Hepatic stellate cell (primary cell): ENCODE measurements around the gene G2E3.
A peak's percentile ranks its signal among the peaks of the same experiment; 100 is the strongest.
"Not testable (repeated sequence)": the region's sequence is repeated elsewhere in the genome, so short reads cannot be mapped to it uniquely, and the experiment has no call there.

Experiments
- DNase-seq: peaks from one replicate; pipeline ENCODE4 v3.0.0; 2011; ENCODE audit warnings: low spot score

Gene G2E3

GRCh38 chr14:30603402-30603801, 44.4 kb downstream of the G2E3 start:
- no peak for DNase-seq

GRCh38 chr14:30604696-30605095, 45.7 kb downstream of the G2E3 start:
- not testable (repeated sequence) for DNase-seq

GRCh38 chr14:30607156-30607780, 48.3 kb downstream of the G2E3 start:
- no peak for DNase-seq

DNA sequence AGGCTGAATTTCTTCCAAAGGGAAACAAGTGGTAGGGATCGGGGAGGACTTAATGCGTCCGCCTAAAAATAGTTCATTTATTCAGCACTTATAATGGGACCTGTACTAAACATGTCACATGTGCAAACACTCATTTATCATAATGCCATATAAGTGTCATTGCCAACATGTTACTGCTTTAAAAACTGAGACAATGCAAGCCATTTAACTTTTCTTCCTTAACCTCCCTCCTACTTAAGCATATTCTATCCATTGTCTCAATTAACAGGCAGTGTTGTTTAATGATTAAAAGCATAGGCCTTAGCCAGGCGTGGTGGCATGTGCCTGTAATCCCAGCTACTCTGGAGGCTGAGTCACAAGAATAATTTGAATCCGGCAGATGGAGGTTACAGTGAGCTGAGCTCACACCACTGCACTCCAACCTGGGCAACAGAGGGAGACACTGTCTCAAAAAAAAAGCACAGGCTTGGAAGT, 49.6 kb downstream of the G2E3 start:
- DNase-seq, result no peak

DNA sequence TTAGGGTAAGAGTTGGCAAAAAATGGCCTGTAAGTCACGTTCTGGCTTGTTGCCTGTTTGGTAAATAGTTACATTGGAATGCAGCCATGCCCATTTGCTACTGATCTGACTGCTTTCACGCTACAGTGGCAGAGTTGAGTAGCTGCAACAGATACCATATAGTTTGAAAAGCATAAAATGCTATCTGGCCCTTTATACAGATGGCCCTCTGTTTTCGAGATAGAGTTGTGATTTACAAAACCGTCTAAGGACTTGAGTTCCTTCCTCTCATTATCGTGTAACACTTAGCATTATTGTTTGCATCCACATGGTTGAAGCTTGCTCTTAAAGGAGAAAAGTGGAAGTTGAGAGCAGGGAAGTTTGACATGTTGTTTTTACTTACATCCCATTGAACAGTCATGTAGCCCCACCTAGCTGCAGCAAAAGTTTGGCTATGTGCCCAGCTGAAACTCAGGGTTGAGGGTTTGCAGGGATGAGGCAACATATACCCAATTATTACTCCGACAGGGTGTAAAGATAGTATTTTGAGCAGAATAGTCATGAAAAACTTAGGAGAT, 51.9 kb downstream of the G2E3 start:
- peak; percentile 11 for DNase-seq

DNA sequence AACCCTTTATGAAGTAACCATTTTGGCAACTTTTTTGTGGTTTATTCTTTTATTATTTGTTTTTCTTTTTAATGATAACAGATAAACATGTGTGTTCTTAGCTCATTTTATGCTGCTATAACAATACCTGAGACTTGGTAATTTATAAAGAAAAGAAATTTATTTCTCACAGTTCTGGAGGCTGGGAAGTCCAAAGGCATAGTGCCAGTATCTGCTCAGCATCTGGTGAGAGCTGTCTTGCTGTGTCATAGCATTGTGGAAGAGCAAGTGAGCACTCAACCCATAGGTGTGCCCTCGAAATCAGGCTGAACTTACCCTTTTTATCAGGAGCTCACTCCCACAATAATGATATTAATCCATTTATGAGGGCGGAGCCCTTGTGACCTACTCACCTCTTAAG, 55.2 kb downstream of the G2E3 start:
- no peak for DNase-seq

- DNase-seq, result peak; percentile 27
Measured at GRCh38 chr14:30620178-30620577, 61.2 kb downstream of the G2E3 start.

DNA sequence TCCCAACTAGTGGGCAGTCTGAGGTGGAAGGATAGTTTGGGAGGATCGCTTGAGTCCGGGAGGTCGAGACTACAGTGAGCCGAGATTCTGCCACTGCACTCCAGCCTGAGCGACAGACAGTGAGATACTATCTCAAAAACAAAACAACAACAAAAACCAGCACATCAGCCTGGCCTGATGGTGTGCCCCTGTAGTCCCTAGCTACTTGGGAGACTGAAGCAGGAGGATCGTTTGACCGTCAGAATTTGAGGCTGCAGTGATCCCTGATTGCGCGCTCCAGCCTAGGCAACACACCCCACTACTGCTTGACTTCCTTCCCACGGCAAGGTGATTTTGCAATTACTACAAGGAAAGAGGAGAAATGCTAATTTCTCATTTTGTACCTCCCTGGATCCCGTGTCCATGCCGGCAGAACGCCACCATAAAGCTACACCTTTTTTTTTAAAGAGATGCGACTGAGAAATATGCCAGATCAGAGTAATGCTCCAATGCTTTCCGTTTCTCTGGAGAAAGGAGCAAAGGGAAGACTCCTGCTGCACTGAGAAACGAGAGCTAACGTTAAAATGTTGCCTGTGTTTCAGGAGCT, 62.5 kb downstream of the G2E3 start:
- peak; percentile 6 for DNase-seq

GRCh38 chr14:30621940-30622830, 63.2 kb downstream of the G2E3 start, which contains the start of gene SCFD1:
SCFD1 (plus strand) TSS chr14:30622319; CDS start chr14:30622339, 20 bp downstream.
- DNase-seq, result peak; percentile 78

- DNase-seq, result no peak
Measured at GRCh38 chr14:30623412-30624131, 64.6 kb downstream of the G2E3 start.

- DNase-seq, result no peak
Measured at GRCh38 chr14:30624132-30624423, 65.1 kb downstream of the G2E3 start.

DNA sequence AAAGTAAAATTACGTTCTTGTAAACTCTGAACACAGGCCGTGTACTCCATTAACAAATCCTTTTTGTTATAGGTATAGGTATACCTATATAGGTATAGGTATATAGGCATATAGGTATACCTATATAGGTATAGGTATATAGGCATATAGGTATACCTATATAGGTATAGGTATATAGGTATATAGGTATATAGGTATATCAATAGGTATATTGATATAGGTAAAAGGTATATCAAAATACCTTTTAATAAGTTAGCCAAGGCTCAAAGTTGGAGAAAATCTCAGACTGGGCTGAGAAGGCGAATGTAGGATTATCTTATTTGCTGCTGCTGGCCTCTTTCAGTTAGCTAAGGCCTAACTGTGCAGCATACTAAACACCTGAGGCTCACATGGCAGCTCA, 66.6 kb downstream of the G2E3 start:
- no peak for DNase-seq

DNA sequence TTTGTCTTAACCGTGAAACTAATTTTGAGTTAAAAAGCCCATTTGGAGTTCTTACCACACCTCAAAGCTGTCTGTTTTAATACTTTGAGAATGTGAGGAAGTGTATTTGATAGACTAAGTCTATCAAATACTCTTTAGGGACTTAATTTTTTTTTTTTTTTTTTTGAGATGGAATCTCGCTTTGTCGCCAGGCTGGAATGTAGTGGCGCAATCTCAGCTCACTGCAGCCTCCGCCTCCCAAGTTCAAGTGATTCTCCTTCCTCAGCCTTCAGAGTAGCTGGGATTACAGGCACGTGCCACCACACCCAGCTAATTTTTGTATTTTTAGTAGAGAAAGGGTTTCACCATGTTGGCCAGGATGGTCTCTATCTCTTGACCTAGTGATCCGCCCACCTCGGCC, 70.5 kb downstream of the G2E3 start:
- not testable (repeated sequence) for DNase-seq

DNA sequence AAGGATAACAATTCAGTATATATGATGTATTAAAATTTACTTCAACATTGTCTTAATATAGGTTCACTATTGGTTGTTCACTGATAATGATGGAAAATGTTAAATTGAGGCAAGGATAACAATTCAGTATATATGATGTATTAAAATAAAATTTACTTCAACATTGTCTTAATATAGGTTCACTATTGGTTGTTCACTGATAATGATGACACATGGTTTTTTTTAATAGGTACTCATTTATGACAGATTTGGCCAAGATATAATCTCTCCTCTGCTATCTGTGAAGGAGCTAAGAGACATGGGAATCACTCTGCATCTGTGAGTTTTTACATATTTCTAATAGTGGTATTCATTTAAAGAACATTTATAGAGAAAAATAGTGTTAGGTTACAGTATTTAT, 71.3 kb downstream of the G2E3 start:
- DNase-seq, result no peak

DNA sequence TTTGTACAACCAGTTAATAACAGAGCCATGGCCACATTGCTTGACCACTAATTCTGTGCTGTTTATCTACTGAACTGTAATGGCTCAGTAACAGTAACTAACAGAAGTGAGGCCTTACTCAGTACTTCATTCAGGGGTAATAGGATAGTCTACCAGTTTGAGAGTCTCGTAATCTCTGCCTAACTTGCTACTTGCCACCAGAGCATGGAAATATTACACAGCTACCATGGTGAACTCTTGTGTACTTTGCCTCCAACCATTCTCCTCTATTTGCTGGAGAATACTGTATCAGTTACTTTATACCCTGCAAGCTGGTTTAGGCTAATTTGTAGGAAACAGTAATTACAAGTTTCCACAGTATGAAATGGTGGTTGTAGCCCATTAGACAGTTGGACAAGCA, 73.8 kb downstream of the G2E3 start:
- DNase-seq, result no peak

DNA sequence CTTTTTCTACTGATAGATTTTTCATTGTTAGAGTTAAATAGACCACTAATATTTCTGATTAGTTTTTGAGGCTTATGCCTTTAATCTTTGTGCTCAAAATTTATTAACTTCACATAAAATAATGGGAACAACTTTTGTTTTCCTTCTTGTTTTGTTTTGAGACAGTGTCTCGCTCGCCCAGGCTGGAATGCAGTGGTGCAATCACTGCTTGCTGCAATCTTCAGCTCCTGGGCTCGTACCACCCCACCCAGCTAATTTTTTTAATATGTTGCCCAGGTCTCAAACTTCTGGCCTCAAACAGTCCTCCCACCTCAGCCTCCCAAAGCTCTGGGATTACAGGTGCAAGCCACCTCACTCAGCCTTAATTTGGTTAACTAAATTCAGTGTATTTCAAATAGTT, 80.0 kb downstream of the G2E3 start:
- DNase-seq, result no peak

GRCh38 chr14:30641207-30641606, 82.2 kb downstream of the G2E3 start:
- no peak for DNase-seq

GRCh38 chr14:30644462-30644861, 85.5 kb downstream of the G2E3 start:
- not testable (repeated sequence) for DNase-seq

DNA sequence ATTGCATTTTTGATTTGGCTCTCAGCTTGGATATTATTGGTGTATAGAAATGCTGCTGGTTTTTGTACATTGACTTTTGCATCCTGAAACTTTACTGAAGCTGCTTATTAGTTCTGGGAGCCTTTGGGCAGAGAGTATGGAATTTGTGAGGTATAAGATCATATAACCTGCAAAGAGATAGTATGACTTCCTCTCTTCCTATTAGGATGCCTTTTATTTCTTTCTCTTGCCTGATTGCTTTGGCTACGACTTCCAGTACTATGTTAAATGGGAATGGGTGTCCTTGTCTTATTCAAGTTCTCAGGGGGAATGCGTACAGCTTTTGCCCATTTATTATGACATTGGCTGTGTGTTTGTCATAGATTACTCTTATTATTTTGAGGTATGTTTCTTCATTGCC, 86.6 kb downstream of the G2E3 start:
- no peak for DNase-seq

DNA sequence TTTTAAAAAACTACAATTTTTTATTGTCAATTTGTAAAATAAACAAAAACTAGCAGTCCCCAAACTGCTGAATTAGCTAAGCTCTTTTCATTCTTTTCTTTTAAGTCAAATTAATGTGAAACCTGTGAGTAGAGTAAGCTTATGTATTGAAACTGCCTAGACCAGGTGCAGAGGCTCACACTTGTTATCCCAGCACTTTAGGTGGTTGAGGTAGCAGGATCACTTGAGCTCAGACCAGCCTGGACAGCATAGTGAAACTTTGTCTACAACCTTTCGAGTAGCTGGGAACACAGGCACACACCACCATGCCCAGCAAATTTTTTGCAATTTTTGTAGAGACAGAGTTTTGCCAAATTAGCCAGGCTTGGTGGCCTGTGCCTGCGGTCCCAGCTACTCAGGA, 89.5 kb downstream of the G2E3 start:
- DNase-seq, result no peak

DNA sequence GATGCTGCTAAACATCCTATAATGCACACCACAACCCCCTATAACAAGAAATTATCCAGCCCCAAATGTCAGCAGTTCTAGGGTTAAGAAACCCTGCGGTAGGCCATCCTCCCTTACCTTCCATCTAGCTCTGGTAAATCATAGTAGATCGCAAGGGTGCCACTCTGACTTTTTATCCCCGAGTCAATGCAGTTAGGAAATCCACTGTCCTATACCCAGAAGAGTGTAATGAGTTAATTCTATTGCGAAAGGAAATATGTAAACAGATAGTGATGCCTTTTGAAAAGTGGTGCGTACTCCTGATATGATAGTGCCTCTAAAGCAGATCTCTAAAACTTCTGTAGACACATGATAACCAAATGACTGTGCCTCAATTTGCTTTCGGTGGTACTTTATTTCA, 93.0 kb downstream of the G2E3 start:
- no peak for DNase-seq

DNA sequence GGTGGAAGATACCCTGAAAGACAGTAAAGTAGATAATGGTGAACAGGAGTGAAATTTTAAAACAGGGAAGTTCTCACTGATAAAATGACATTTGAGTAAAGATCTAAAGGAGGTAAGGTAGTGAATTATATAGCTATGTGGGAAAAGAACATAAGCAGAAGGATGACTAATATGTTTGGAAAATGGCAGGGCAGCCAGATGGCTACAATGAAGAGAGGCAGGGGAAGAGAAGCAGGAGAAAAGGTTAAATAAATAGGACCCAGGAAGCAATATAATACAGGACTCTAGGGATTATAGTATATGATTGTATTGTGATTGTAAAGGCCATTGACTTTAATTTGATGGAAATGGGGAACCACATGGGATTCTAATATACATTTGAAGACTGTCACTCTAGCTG, 96.2 kb downstream of the G2E3 start:
- no peak for DNase-seq
